PFSK-1 (cell line): Measurements from ENCODE around the gene PROKR2.
A peak's percentile ranks its signal among the peaks of the same experiment; 100 is the strongest.

Experiments
- FOXP2 ChIP-seq: optimal IDR thresholded peaks from 2 replicates; pipeline ENCODE3; 2011; ENCODE audit warnings: borderline replicate concordance, control low read depth, inconsistent platforms; ENCODE audit not compliant: insufficient read depth; ENCODE audit errors: extremely low read length, extremely low read depth
- POLR2AphosphoS5 ChIP-seq: IDR thresholded peaks from 2 replicates; pipeline ENCODE4 v1.6.1; 2012; ENCODE audit warnings: low read depth, mild to moderate bottlenecking, control low read depth, low read length, moderate library complexity
- SIN3A ChIP-seq: IDR thresholded peaks from 2 replicates; pipeline ENCODE4 v1.6.1; 2012; ENCODE audit warnings: mild to moderate bottlenecking, low read length, moderate library complexity, borderline replicate concordance; ENCODE audit not compliant: insufficient read depth
- TAF1 ChIP-seq: IDR thresholded peaks from 2 replicates; pipeline ENCODE4 v1.6.1; 2012; ENCODE audit warnings: low read length, control low read depth, borderline replicate concordance; ENCODE audit not compliant: insufficient read depth

GRCh38 chr20:5353624-5354496 lies 37.1 kb upstream of the PROKR2 start:
- TF ChIP-seq POLR2AphosphoS5, result no peak
- TF ChIP-seq SIN3A, result no peak
- no peak for TF ChIP-seq FOXP2
- peak; percentile 15; the same call in 1 of the 2 replicates for TF ChIP-seq TAF1
